K562 (cell line): ENCODE measurements around the gene ARHGAP10. TPM values are rescaled to one million over a fixed set of nuclear protein-coding genes. Genes with fewer than 3 reads are reported as not detected.

Experiments used
- ATAC-seq: fragments of 200-7000 bp; cut with Tn5 transposase; 3 replicates; pipeline ENCODE4 v1.9.1; 2020; ENCODE audit warnings: moderate library complexity
- BruUV-seq: library from RNA; stranded (reverse); fragments of 400-500 nt; replicated peaks from 2 replicates; lab custom pipeline; 2021; lab: Mats Ljungman, UMichigan
- CTCF ChIA-PET: fragments of 300-600 bp; formaldehyde crosslinking; extraction: SDS; loops from one replicate; lab custom pipeline; 2021; ENCODE audit warnings: low intra/inter-chr PET ratio; lab: Yijun Ruan, JAX
- POLR2A ChIA-PET: fragments of 300-600, 350-650 bp; sonication (Branson Sonifier 250); formaldehyde crosslinking; extraction: SDS; loops from one replicate; lab custom pipeline; 2021; ENCODE audit warnings: antibody characterized with exemption, inconsistent platforms; lab: Yijun Ruan, JAX
- DNase-seq, 4 experiments: peaks; one replicate each; pipeline versions ENCODE4 v3.0.0 to v3.0.0-alpha.2; 2011 to 2018; ENCODE audit warnings: low spot score in 3 of 4, mixed read lengths in 3 of 4; ENCODE audit errors: extremely low read depth in 1 of 4
- FAIRE-seq: peaks from 2 replicates; lab custom pipeline; 2011; peaks lifted over from hg19 to GRCh38; lab: Jason Lieb, UNC
- H2AFZ ChIP-seq: 2 replicates; pipeline ENCODE4 v1.6.0; 2011; ENCODE audit warnings: low read depth, low read length, control low read depth, inconsistent platforms
- H3K27ac ChIP-seq: fragments of 200-600 bp; 3 replicates; pipeline ENCODE4 v1.8.0; 2011; ENCODE audit warnings: low read depth, mild to moderate bottlenecking, control low read depth, inconsistent platforms, low read length, moderate library complexity, mixed read lengths; ENCODE audit errors: extremely low read depth
- H3K27me3 ChIP-seq, 2 experiments: fragments of 300-600 bp in 1 of 2; 2 replicates in 1 of 2; 3 replicates in 1 of 2; pipeline versions ENCODE4 v1.6.0 to v1.8.0; 2011; ENCODE audit warnings: inconsistent platforms in 2 of 2, low read length in 2 of 2, mild to moderate bottlenecking in 1 of 2, mixed read lengths in 1 of 2, moderate library complexity in 1 of 2; ENCODE audit not compliant: control insufficient read depth in 2 of 2, insufficient read depth in 2 of 2
- H3K36me3 ChIP-seq: fragments of 300-600 bp; 3 replicates; pipeline ENCODE4 v1.8.0; 2011; ENCODE audit warnings: mild to moderate bottlenecking, low read length, inconsistent platforms; ENCODE audit not compliant: control insufficient read depth, insufficient read depth
- H3K4me1 ChIP-seq, 2 experiments: fragments of 200-600 bp in 1 of 2; replicated peaks in 1 of 2; 2 replicates in 1 of 2; 3 replicates in 1 of 2; pipeline versions ENCODE4 v1.5.1 to v1.8.0; 2011; ENCODE audit warnings: inconsistent platforms in 2 of 2, low read length in 2 of 2, mild to moderate bottlenecking in 1 of 2, mixed read lengths in 1 of 2, moderate library complexity in 1 of 2; ENCODE audit not compliant: control insufficient read depth in 2 of 2, insufficient read depth in 2 of 2
- H3K4me2 ChIP-seq: 2 replicates; pipeline ENCODE4 v1.6.1; 2011; ENCODE audit warnings: low read length, control low read depth, inconsistent platforms, mixed read lengths; ENCODE audit not compliant: insufficient read depth
- H3K4me3 ChIP-seq: fragments of 200-600 bp; sonication (generic), shearing (Covaris generic); 2 replicates; pipeline ENCODE4 v1.5.1; 2016; ENCODE audit warnings: control low read depth, inconsistent platforms
- H3K79me2 ChIP-seq: fragments of 200-600 bp; 3 replicates; pipeline ENCODE4 v1.8.0; 2011; ENCODE audit warnings: low read length, inconsistent platforms; ENCODE audit not compliant: control insufficient read depth, insufficient read depth
- H3K9ac ChIP-seq, 2 experiments: 2 replicates each; pipeline versions ENCODE4 v1.6.0 to v1.6.1; 2011; ENCODE audit warnings: low read depth in 2 of 2, low read length in 2 of 2, control low read depth in 1 of 2, inconsistent platforms in 1 of 2, mild to moderate bottlenecking in 1 of 2, mixed read lengths in 1 of 2; ENCODE audit not compliant: insufficient read depth in 1 of 2
- H3K9me1 ChIP-seq: one replicate; pipeline ENCODE4 v1.6.0; 2011; ENCODE audit warnings: inconsistent platforms, mild to moderate bottlenecking, low read length, moderate library complexity; ENCODE audit not compliant: control insufficient read depth, insufficient read depth
- H3K9me3 ChIP-seq: replicated peaks from 2 replicates; pipeline ENCODE4 v1.5.1; 2011; ENCODE audit warnings: low read depth, low read length, inconsistent platforms; ENCODE audit not compliant: control insufficient read depth, insufficient read depth
- H4K20me1 ChIP-seq: replicated peaks from 2 replicates; pipeline ENCODE4 v1.6.1; 2011; ENCODE audit warnings: low read length, inconsistent platforms, mixed read lengths; ENCODE audit not compliant: control insufficient read depth, insufficient read depth
- E2F6 ChIP-seq, 2 experiments: IDR thresholded peaks; 2 replicates each; pipeline ENCODE4 v1.6.1; 2011; ENCODE audit warnings: borderline replicate concordance in 1 of 2, control low read depth in 1 of 2, low read depth in 1 of 2, low read length in 1 of 2, mild to moderate bottlenecking in 1 of 2, mixed read lengths in 1 of 2, moderate library complexity in 1 of 2; ENCODE audit not compliant: insufficient read depth in 1 of 2, insufficient read length in 1 of 2, poor library complexity in 1 of 2, severe bottlenecking in 1 of 2; ENCODE audit errors: extremely low read depth in 1 of 2
- KDM1A ChIP-seq, 2 experiments: fragments of 450-650 bp; IDR thresholded peaks; 2 replicates each; pipeline ENCODE4 v1.6.1; 2016; ENCODE audit warnings: mild to moderate bottlenecking in 2 of 2
- MAFK ChIP-seq: IDR thresholded peaks from 2 replicates; pipeline ENCODE4 v1.6.1; 2011; ENCODE audit warnings: low read length, improper control_type of control experiment
- MAX ChIP-seq: sonication (generic); formaldehyde crosslinking; IDR thresholded peaks from 2 replicates; pipeline ENCODE4 v1.9.0; 2022; ENCODE audit warnings: mild to moderate bottlenecking, missing genetic modification reagents
- MCM5 ChIP-seq: fragments of 450-650 bp; IDR thresholded peaks from 2 replicates; pipeline ENCODE4 v1.6.1; 2016; ENCODE audit warnings: low read depth
- NR0B1 ChIP-seq: fragments of 450-650 bp; IDR thresholded peaks from one replicate; pipeline ENCODE4 v1.6.1; 2018; ENCODE audit warnings: mild to moderate bottlenecking, moderate library complexity; ENCODE audit not compliant: partially characterized antibody
- PTBP1 ChIP-seq: fragments of 200-400 bp; formaldehyde crosslinking; IDR thresholded peaks from 2 replicates; pipeline ENCODE4 v1.6.1; 2017; ENCODE audit warnings: low read depth, low read length
- SMAD3 ChIP-seq: fragments of 450-650 bp; formaldehyde crosslinking; conservative IDR thresholded peaks from 2 replicates; pipeline ENCODE4 v1.4.0; 2020; ENCODE audit warnings: mild to moderate bottlenecking
- SMARCA5 ChIP-seq: fragments of 450-650 bp; IDR thresholded peaks from 2 replicates; pipeline ENCODE4 v1.6.1; 2016
- SPI1 ChIP-seq: IDR thresholded peaks from 2 replicates; pipeline ENCODE4 v1.6.1; 2011; ENCODE audit warnings: low read depth, low read length, control low read depth, borderline replicate concordance
- TCF15 ChIP-seq: fragments of 250-450 bp; sonication (Bioruptor Pico); IDR thresholded peaks from 2 replicates; pipeline ENCODE4 v1.8.0; 2022; ENCODE audit warnings: moderate library complexity, mild to moderate bottlenecking, inconsistent platforms
- WGBS: fragments of 100-300 bp; shearing (Covaris generic); methylation state at CpG from one replicate; pipeline ENCODE4 v1.1.6; 2016; ENCODE audit warnings: low coverage, mixed read lengths; ENCODE audit not compliant: insufficient coverage; ENCODE audit errors: missing lambda C conversion rate; 5-methylcytosine and 5-hydroxymethylcytosine counted together
- in situ Hi-C: fragments of 300-500 bp; cut with MboI; formaldehyde crosslinking; loops from 4 replicates; pipeline ENCODE4 v1.15.0; 2018; ENCODE audit warnings: inconsistent platforms, mixed read lengths
- intact Hi-C: fragments of 100-400 bp; cut with micrococcal nuclease; formaldehyde crosslinking; loops from 2 replicates; pipeline ENCODE4 v1.14.2; 2022
- polyA plus RNA-seq, 8 experiments: library from polyadenylated mRNA; depleted of rRNA in 4 of 8; stranded (reverse) in 5 of 8; unstranded in 3 of 8; fragments of >200 nt; fragmentation: Nextera tagmentation in 2 of 8; fragmentation: Illumina TruSeq in 1 of 8; extraction: Ambion mirVana in 2 of 8; extraction: Trizol in 1 of 8; gene quantifications; 2 replicates each; pipeline versions ENCODE4 v1.2.1 to v1.2.3, GENCODE V29; 2011 to 2014; ENCODE audit warnings: inconsistent platforms in 1 of 8, missing spikeins in 1 of 8
- total RNA-seq, 7 experiments: library from RNA; depleted of rRNA in 6 of 7; stranded (reverse); fragments of >200 nt in 6 of 7; fragmentation: Illumina TruSeq in 2 of 7; extraction: Trizol in 2 of 7; gene quantifications; 2 replicates each; pipeline versions ENCODE4 v1.2.1 to v1.2.3, GENCODE V29; 2011 to 2021; ENCODE audit warnings: low replicate concordance in 1 of 7

The ARHGAP10 gene
- total and polyA plus RNA-seq, 9 of the 15 experiments (the other 6 are each of a cell fraction or from before 2014, with no cell fraction given), result 0.03 to 0.22 (median 0.06) TPM; not detected in 3

- Histone ChIP-seq H3K27ac (no peak overlapping the region), H3K36me3 (no peaks in the 10 kb centered on the region), H3K9me3 (no peaks in the 10 kb centered on the region), H4K20me1 (no peaks in the 10 kb centered on the region), H3K4me2 (no peak overlapping the region), H3K9me1 (no peaks in the 10 kb centered on the region), H2AFZ (no peak overlapping the region), H3K4me1 (no peaks in the 10 kb centered on the region), H3K4me3 (no peak overlapping the region), H3K79me2 (no peaks in the 10 kb centered on the region), H3K27me3 (no peaks in the 10 kb centered on the region), H3K9ac (no peak overlapping the region)
- no peak for ATAC-seq
- intact Hi-C loops, result no loop called here
- FAIRE-seq, result no peak
- ChIA-PET POLR2A (no interaction called here), CTCF (no interaction called here)
- no TSS peak for BruUV-seq
- TF ChIP-seq SMARCA5 (no peak), SMAD3 (CRISPR knock-in tag) (no peak), SPI1 (no peak)
- no peak for DNase-seq
- in situ Hi-C loops, result no loop called here
- WGBS, result 0% methylated on average over 7 of the region's 7 CpGs
Measured at GRCh38 chr4:148103597-148104355, 371.9 kb downstream of the ARHGAP10 start.

- no peaks in the 10 kb centered on the region for H3K36me3 ChIP-seq
- FAIRE-seq (no peak), DNase-seq (no peak), ATAC-seq (no peak)
- no peak overlapping the region for H3K4me3 ChIP-seq
- in situ Hi-C loops, result no loop called here
- 2% methylated on average over 7 of the region's 7 CpGs for WGBS
- intact Hi-C loops, result no loop called here
- no peak overlapping the region for H3K9ac ChIP-seq
- H2AFZ ChIP-seq, result no peak overlapping the region
- no peaks in the 10 kb centered on the region for H3K9me3 ChIP-seq
- no peak for TF ChIP-seq KDM1A (IDR thresholded peaks at IDR 0.05)
- no peak for TF ChIP-seq MAFK
- TF ChIP-seq NR0B1, result no peak
- no peak for TF ChIP-seq MAX
- no peak for TF ChIP-seq MCM5
- no peak for TF ChIP-seq TCF15 (CRISPR knock-in tag)
- TF ChIP-seq PTBP1, result no peak
- TF ChIP-seq E2F6 (IDR thresholded peaks at IDR 0.05; ENCODE audit: borderline replicate concordance in 1 of 2, extremely low read depth in 1 of 2, insufficient read depth in 1 of 2, insufficient read length in 1 of 2, low read depth in 1 of 2, low read length in 1 of 2, poor library complexity in 1 of 2, severe bottlenecking in 1 of 2), result no peak
- H3K27me3 ChIP-seq, result no peaks in the 10 kb centered on the region
- H3K4me2 ChIP-seq, result no peak overlapping the region
- H3K4me1 ChIP-seq, result no peaks in the 10 kb centered on the region
- POLR2A ChIA-PET, result no interaction called here
- no peaks in the 10 kb centered on the region for H3K79me2 ChIP-seq
- CTCF ChIA-PET, result no interaction called here
- H3K9me1 ChIP-seq, result no peaks in the 10 kb centered on the region
- no TSS peak for BruUV-seq
- H4K20me1 ChIP-seq, result no peaks in the 10 kb centered on the region
- no peak overlapping the region for H3K27ac ChIP-seq
Measured at GRCh38 chr4:148108766-148109165, 376.9 kb downstream of the ARHGAP10 start.
